ENCODE results near the gene THAP2.

THAP2 gene

GRCh38 chr12:71646512-71646911 is 17.6 kb upstream of the THAP2 start:
- no peak for TF ChIP-seq CTCF (conservative IDR thresholded peaks at IDR 0.05; ENCODE audit: low read depth, low read length)
- no peak for DNase-seq (ENCODE audit: low read depth)
- H3K4me3 ChIP-seq (ENCODE audit: low read depth, low read length): no peak overlapping the region

GRCh38 chr12:71648537-71648936 is 15.6 kb upstream of the THAP2 start:
- TF ChIP-seq CTCF (conservative IDR thresholded peaks at IDR 0.05; ENCODE audit: low read depth, low read length): no peak

GRCh38 chr12:71649401-71649800 is 14.7 kb upstream of the THAP2 start:
- no peak overlapping the region for H3K4me3 ChIP-seq (ENCODE audit: low read depth, low read length)
- no peak for DNase-seq (ENCODE audit: low read depth)
- no peak for TF ChIP-seq CTCF (conservative IDR thresholded peaks at IDR 0.05; ENCODE audit: low read depth, low read length)

More at GRCh38 chr12:71648537-71648936, 15.6 kb upstream of the THAP2 start:
- no peak for DNase-seq (ENCODE audit: low read depth)
- no peak overlapping the region for H3K4me3 ChIP-seq (ENCODE audit: low read depth, low read length)

- TF ChIP-seq CTCF (conservative IDR thresholded peaks at IDR 0.05; ENCODE audit: low read depth, low read length): no peak
- peak; percentile 36 for DNase-seq (ENCODE audit: low read depth)
- H3K4me3 ChIP-seq (ENCODE audit: low read depth, low read length): no peak overlapping the region
Observed at GRCh38 chr12:71652656-71653055, 11.4 kb upstream of the THAP2 start.

- no peak for TF ChIP-seq CTCF (conservative IDR thresholded peaks at IDR 0.05; ENCODE audit: low read depth, low read length)
- H3K4me3 ChIP-seq (ENCODE audit: low read depth, low read length): no peak overlapping the region
- no peak for DNase-seq (ENCODE audit: low read depth)
Observed at GRCh38 chr12:71653137-71653536, 11.0 kb upstream of the THAP2 start.

GRCh38 chr12:71654200-71654599 is 9.9 kb upstream of the THAP2 start:
- no peak for TF ChIP-seq CTCF (conservative IDR thresholded peaks at IDR 0.05; ENCODE audit: low read depth, low read length)
- no peak overlapping the region for H3K4me3 ChIP-seq (ENCODE audit: low read depth, low read length)
- DNase-seq (ENCODE audit: low read depth): no peak

- no peak for DNase-seq (ENCODE audit: low read depth)
- H3K4me3 ChIP-seq (ENCODE audit: low read depth, low read length): no peak overlapping the region
- TF ChIP-seq CTCF (conservative IDR thresholded peaks at IDR 0.05; ENCODE audit: low read depth, low read length): no peak
Observed at GRCh38 chr12:71655495-71655894, 8.6 kb upstream of the THAP2 start.
